Limb (tissue), 2 donors: ENCODE results near the gene LRRC10B.
"Not testable (repeated sequence)": the region's sequence is repeated elsewhere in the genome, so short reads cannot be mapped to it uniquely, and the experiment has no call there.

ENCODE experiments used
- DNase-seq, 2 donors: peaks; one replicate each; pipeline ENCODE4 v3.0.0-alpha.2; 2016; ENCODE audit errors: extremely low spot score in 2 of 2

LRRC10B gene

DNA sequence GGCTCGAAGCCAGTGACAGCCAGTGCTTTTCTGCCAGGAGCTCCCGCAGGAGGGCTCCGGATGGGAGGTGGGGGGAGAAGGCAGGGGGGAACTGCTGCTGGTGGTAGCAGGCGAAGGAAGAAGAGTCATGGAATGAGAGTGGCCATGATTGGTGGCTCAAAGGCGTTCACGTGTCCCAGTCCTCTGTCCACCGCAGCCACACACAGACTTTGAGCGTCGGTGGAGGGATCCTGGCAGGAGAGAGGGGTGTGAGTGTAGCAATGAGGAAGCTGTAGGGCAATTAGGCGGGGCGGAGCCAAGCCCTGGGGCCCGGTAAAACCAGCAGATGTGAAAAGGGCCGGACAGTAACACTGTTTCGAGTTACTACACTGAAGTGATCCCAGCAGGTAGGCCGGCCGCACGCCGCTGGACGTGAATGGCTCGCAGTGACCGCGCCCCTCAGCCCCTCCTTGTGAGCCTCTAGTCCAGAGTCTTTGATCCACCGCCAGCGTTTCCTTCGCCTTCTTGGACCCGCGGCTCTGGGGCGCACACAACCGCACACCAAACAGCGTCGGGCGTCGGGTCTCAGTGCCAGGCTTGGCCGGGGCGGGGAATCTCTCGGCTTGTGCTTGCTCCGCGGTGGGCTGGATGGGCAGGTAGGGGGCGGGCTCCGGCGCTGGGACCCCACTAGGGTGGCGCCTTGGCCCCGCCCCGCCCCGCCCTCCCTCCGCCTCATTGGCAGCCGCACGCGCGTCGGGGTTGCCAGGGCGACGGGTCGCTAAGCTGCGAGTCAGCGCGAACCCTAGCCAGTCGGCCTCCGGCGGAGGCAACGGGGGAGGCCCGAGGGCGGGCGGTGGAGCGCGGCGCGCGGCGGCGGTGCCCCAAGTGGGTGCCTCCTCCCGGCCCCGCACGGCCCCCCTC, at the start of gene LRRC10B:
LRRC10B (plus strand) TSS at position 788 of the 900 bp plus-strand sequence. CDS start 250 bp downstream, outside the sequence.
- DNase-seq: peak in 1 of 2 donors; percentile 85

DNA sequence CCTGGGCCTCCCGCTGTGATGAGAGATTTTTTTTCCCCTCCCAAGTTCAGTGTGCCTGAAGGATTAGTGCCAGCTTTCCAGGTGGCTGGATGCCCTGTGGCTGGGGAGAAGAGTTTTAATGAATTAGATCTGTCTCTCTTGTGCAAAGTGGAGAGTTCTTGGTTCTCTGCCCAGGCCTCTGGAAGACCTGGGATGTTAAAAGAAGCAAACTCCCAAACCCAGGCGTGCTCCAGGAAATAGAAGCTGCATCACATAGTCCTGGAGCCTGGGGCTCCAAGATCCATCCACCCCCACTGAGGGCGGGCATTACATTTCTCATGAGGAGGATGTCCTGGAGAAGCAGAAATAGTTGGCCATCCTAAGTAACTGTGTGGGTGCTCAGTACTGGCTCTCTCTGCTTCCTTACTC, 48.1 kb upstream of the LRRC10B start:
- DNase-seq: peak in 1 of 2 donors; percentile 35

DNA sequence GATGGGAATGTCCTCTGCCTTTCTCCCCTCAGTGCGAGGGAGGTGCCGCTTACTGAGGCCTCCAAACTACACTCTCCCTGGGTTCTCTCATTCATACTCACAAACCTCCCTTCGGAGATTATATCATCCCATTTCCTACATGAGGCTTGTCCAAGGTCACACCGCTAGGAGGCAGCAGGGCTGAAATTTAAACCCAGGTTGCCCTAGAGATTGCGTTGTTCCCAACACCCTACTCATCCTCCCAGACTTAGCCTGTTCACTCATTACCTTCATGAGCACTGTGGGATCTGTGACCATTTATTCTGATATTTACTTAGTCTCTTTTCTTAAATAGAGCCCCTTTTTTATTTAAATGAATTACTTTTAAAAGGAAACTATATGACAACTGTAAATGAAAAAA, 47.6 kb upstream of the LRRC10B start:
- DNase-seq: no peak

DNA sequence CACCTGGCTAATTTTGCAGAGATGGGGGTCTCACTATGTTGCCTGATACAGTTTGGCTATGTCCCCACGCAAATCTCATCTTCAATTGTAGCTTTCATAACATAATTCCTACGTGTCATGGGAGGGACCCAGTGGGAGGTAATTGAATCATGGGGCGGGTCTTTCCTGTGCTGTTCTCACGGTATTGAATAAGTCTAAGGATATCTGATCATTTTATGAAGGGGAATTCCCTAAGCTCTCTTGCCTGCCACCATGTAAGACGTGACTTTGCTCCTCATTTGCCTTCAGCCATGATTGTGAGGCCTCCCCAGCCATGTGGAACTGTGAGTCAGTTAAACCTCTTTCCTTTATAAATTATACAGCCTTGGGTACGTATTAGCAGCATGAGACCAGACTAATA, 40.9 kb upstream of the LRRC10B start:
- not testable (repeated sequence) for DNase-seq

DNA sequence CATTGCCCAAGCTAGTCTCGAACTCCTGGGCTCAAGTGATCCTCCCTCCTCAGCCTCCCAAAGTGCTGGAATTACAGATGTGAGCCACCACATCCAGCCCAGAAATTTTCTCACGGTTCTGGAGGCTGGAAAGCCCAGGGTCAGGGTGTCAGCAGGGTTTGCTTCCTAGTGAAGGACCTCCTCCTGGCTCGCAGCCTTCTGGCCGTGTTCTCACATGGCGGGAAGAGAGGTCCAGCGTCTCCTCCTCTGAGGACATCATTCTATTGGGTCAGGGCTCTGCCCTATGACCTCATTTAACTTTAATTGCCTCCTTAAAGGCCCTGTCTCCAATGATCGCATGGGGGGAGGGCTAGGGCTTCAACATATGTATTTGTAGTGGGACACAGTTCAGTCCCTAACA, 40.5 kb upstream of the LRRC10B start:
- DNase-seq: no peak

DNA sequence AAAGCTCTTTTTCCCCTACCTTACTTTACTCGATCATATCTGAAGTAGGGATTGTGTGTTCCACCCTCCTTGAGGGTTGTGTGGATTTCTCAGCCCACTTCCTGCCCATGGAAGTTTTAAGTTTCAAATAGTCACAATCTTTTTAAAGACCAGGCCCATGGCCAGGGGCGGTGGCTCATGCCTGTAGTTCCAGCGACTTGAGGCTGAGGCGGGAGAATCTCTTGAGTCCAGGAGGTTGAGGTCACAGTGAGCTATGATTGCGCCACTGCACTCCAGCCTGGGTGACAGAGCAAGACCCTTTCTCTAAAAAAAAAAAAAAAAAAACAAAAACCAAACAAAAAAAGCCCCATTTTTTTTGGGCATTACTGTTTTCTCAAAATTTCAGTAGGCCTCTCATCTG, 36.3 kb upstream of the LRRC10B start:
- DNase-seq: no peak

DNA sequence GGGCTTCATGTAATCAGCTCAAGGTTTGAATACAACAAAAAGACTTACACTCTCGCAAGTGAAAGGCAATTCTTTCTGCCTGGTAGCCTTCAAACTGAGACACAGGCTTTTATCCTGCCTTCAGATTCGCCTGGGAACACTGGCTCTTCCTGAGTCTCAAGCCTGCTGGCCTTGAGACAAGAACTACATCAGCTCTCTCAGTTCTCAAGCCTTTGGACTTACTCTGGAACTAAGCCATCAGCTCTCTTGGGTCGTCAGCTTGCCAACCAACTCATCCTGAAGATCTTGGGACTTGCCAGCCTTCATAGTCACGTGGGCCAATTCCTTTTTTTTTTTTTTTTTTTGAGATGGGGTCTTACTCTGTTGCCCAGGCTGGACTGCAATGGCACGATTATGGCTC, 35.7 kb upstream of the LRRC10B start:
- no peak for DNase-seq

DNA sequence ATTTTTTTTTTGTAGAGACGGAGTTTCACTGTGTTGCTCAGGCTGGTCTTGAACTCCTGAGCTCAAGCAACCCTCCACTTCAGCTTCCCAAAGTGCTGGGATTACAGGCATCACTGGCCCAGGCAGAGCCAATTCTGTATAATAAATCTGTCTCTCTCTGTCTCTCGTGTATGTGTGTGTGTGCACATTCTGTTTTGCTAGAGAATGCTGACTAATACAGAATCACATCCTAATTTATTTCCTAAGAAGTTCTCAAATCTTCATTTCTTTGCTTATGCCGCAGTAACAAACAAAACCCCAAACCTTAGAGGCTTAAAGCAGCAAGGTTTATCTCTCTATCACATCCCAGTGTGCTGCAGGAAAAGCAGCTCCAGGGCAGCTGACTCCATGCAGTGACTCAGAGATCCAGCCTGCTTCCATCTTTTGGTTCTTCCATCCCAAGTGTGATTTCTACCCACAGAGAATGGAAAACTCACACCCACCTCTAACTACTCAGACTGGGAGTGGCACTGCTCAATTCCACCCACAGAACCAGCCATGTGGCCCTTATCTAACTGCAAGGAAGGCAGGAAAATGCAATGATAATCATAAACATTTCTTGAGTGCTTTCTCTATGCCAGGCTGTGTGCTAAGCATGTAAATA, 35.1 kb upstream of the LRRC10B start:
- no peak for DNase-seq

DNA sequence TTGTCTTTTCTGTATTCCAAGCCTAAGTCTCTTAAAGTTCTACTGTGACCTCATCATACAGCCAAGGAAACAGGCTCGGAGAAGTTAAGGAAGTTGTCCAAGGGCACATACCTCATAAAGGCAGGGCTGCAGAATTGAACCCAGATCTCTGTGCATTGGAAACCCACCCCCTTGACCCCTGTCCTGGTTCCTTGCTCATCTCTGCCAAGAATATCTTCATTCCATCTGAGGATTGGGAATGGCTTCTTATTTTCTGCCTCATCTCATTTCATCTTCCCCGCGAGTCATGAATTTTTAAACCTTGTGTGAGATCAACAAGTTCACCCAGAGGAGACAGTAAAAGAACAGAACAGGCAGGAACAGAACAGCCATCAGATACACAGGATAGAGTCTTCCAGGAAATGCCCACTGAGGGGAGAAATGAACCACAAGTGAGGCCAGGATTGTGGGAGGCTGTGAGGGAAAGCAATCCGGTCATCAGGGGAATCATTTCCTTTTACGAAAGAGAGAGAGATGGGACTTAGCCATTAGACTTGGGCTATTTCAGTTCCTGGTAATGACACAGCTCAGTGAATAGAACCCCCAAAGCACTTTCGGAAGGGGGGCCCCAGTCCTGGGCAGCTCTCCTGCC, 34.4 kb upstream of the LRRC10B start:
- no peak for DNase-seq

DNA sequence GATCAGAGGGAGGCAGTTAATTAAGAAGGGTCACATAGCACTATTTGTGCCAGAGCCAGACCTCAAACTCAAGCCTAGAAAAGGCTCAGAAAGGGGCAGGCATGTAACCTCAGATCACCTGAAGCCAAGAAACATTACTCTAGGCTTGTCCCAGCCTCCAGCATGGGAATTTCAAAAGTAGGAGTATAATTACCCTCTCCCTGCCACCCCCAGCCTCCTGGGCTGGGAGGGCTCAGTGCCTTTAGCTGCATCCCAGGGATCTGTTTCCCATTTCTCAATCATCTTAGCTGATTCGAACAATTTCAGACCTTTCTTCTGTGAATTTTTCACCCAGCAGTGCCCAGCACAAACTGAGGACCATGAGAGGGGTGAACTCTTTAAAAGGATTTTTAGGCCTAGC, 33.1 kb upstream of the LRRC10B start:
- no peak for DNase-seq

DNA sequence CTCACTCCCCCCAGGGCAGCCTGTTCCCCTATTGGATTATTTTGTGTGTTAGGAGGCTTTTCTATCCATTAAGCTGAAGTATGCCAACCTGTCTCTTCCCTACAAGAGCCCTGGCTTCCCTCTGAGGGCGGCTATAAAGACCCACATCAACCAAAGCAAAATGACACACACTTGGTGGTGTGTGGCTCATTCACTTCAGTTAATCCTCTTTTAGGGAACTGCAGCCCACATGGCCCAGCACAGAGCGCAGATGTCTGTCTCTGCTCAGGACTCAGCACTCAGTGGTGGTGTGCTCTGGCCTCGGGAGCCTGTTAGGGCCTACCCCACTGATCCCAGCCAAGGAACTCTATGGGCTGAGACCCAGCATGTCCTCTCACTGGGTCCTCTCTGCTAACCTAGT, 32.2 kb upstream of the LRRC10B start:
- DNase-seq: no peak

DNA sequence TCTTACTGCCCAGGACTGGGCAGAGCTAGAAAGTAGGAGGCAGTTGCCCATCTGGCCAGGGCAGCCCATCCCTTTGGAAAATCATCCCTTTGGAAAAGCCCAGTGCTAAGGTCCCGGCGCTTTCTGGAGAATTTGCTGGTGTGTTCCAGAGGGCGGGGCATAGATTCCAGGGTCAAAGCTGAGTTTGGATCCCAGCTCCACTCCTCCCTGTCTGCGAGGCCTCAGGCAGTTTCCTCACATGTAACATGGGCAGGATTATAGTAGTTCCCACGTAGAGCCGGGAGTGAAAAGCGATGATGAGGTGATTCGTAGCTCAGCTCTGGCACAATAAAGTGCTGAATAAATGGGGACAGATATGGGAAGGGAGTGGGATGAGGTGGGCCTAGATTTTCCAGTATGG, 31.4 kb upstream of the LRRC10B start:
- no peak for DNase-seq

DNA sequence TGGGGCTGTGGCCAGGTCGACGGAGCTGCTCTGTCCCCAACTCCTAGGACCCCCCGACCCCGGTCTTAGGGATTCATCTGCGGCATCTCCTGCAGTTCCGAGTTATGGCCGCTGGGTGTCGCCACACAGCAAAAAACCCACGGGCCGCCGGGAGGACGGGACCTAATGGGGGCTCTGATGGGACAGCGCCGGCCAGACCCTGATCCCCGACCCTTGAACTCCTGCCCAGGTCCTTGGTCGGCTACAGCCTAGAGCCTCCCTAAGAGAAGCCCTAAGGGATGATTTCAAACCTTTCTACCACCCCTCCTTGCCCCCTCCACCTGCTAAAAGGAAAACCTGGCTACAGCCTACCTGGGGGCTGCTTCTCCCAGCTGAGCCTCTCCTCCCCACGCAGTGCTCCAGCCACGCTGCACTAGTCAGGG, 30.8 kb upstream of the LRRC10B start:
- peak; percentile 27 to 79 for DNase-seq

DNA sequence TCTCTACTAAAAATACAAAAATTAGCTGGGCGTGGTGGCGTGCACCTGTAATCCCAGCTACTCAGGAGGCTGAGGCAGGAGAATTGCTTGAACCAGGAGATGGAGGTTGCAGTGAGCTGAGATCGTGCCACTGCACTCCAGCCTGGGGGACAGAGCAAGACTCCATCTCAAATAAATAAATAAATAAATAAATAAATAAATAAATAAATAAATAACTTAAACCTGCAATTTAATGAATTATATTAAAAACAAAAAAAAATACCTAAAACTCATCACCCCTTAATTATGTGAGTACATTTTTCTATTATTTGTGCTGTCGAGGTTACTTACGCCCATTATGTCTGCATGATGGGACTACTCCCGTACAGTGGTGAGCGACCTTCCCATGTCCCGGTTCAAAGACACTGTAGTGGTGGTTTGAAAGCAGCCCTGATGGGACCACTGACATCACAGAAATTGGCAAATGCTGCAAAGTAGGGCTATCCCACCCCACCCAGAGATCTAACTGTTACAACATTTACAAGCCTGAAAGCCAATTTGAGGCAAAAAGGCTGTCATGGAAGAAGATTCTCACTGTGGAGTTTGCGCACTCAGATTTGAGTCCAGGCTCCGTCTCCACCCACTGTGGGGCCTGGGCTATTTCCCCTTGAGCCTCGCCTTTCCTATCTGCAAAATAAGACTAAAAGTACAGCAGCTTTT, 29.0 kb upstream of the LRRC10B start:
- DNase-seq: not testable (repeated sequence)

DNA sequence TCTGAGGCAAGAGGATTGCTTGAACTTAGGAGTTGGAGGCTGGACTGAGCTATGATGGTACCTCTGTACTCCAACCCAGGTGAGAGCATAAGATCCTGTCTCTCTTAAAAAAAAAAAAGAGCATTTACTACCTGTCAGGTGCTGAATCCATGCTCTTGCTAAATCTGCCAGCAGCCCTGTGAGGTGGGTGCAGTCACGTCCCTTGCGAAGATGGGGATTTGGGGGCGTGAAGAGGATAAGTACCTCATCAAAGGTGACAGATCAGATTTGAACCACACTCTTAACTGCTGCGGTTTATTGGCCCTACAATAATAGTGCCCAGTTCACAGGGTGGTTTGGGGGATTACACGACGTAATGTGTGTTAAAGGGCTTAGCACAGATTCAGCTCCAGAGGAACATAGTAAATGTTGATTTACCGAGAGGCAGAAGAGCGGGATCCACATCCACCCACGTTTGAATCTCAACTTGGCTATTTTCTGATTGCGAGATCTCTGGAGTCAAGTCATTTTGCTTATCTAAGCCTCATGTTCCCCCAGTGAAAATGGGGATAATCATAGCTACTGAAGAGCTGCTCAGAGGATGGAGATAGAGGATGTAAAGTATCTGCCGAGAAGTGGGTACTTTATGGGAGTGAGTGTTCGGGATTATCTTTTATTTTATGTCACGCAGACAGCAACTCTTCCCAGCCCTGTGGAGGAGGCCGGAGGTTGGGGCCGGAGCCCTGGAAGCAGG, 28.1 kb upstream of the LRRC10B start:
- DNase-seq: no peak

DNA sequence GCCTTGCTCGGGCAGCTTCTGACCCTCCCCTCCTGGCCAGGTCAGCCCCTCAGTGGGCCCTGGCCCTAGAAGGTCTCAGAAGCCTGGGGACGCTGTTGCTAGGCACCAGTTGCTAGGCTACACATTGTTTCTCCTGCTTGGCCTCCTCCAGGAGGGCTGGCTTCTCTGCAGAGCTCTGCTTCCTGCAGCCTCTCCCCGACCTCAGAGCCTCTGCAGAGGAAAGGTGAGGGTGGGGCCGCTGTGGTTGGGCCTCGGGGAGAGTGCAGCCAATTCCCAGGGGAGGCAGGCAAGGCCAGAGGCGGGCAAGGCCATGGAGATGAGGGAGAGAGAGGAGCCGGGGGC, 27.6 kb upstream of the LRRC10B start:
- peak; percentile 27 to 61 for DNase-seq

DNA sequence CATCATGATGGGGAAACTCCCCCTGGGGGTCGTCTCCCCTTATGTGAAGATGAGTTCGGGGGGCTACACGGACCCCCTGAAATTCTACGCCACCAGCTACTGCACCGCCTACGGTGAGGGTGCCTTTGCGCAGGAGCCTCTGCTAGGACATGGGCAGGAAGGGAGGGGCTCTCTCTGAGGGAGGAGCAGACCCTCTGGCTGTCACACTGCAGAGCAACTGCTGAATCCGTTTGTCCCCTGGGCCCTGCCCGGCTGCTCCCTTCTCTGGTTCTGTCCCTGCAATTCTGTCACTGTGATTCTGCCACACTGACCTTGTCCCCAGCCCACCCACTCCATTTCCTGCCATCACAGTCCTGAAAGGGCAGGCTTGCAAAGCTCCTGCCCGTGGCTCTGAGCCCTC, 26.7 kb upstream of the LRRC10B start:
- no peak for DNase-seq

DNA sequence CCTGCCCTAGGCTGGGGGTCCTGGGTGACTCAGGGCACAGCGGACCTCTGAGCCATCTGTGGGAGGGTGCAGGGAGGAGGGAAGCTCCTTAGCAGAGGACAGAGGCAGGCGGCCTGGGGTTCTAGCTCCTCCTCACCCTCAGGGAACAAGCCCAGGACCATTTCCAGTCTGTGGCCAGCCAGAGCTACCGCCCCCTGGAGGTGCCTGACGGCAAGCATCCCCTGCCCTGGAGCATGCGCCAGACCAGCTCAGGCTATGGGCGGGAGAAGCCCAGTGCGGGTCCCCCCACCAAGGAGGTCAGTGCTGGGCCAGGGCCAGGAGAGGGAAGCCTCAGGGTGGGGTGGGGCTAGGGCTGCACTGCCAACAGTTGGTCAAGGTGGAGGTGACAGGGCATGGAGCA, 26.0 kb upstream of the LRRC10B start:
- no peak for DNase-seq

DNA sequence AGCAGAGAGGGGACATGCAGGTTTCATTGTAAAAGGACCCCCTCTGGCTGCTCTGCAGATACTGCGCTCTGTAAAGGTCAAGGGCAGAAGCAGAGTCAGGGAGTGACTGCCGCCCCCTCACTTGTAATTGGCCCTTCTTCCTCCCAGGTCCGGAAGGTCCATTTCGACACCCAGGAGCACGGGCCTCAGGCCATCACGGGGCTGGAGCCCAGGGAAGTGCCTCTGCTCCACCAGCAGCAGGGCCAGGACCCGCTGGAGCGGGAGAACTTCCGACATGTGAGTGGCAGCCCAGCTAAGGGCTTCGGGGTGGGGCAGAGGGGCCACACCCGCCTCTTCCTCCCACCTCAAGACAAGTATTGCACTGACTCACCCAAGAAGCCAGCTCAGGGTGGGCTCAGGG, 24.0 kb upstream of the LRRC10B start:
- no peak for DNase-seq

DNA sequence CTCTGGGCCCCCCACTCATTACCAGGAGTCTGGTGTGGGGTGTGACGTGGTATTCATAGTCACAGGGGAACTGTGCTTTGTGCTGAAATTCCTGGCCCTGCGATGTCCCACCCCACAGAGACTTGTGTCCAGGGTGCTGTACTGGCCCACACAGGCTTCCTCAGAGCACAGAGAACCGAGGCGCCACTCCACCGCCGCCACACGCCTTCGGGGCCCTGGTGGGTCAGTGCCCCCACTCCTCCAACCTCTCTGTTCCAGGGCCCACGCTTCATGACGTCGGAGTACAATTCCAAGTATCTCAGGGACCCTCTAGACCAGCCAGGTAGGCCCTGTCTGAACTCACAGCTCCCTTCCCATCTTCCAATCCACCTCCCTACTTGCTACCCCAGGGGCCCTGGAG, 23.5 kb upstream of the LRRC10B start:
- DNase-seq: no peak

DNA sequence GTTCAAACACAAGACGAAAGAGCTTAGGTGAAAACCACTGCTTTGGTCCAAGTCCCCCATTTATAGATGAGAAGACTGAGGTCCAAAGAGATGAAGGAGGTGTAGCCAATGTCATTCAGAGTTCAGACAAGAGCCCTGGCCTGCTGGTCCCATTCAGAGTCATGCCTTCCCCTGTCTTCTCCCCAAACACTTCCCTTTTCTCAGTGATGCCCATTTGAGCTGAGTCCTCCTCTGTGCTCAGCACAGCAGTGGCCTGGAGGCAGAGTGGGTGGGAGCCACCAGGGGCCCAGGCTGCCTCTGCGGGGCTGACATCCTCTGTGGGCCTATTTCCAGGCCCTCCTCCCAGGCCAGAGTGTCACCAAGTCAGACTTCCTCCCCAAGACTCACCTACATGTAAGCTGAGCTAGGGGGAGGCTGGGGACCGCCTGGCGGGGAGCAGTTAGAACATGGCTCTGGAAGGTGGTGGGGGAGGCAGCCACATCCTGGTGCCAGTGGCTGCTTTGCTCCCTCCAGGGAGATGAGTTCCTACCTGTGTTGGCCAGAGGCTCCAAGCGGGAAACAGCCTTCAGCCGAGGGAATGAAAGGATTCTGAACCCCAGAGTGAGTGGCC, 22.4 kb upstream of the LRRC10B start:
- DNase-seq: no peak
